ENCODE data around the gene SMC6. TPM values are rescaled to one million over a fixed set of nuclear protein-coding genes. Genes with fewer than 3 reads are reported as not detected.
A peak's percentile ranks its signal among the peaks of the same experiment; 100 is the strongest.

The SMC6 gene
- polyA plus RNA-seq, 1 of the 3 experiments (the other 2 are of a cell fraction) = 6.5 TPM

- H3K27ac ChIP-seq (ENCODE audit: low read depth in 2 of 2, low read length in 1 of 2) = no peak overlapping the region
- H3K9me2 ChIP-seq = no peaks in the 10 kb centered on the region
- no peak overlapping the region for H3K4me3 ChIP-seq (ENCODE audit: low read depth in 2 of 2, low read length in 1 of 2)
- no peaks in the 10 kb centered on the region for H3K27me3 ChIP-seq (ENCODE audit: insufficient read depth)
- POLR2A ChIA-PET = no interaction called here
- H4K20me1 ChIP-seq (ENCODE audit: insufficient read depth) = no peaks in the 10 kb centered on the region
- H3K79me2 ChIP-seq (ENCODE audit: insufficient read depth) = no peaks in the 10 kb centered on the region
- H3K4me2 ChIP-seq = no peak overlapping the region
- H3K36me3 ChIP-seq (replicated peaks in 1 of 2; ENCODE audit: control insufficient read depth in 1 of 2, insufficient read depth in 2 of 2, low read length in 1 of 2) = no peaks in the 10 kb centered on the region
- no peaks in the 10 kb centered on the region for H3K9me3 ChIP-seq
- TF ChIP-seq CHD2 (IDR thresholded peaks at IDR 0.05; ENCODE audit: low read length, partially characterized antibody) (no peak), FOXM1 (IDR thresholded peaks at IDR 0.05; ENCODE audit: low read depth) (no peak), CTCF (IDR thresholded peaks at IDR 0.05) (no peak), GABPA (IDR thresholded peaks at IDR 0.05; ENCODE audit: low read depth) (no peak), YY1 (IDR thresholded peaks at IDR 0.05; ENCODE audit: low read depth) (no peak), RXRA (IDR thresholded peaks at IDR 0.05; ENCODE audit: borderline replicate concordance, low read depth) (no peak), MAX (IDR thresholded peaks at IDR 0.05; ENCODE audit: low read depth) (no peak), EP300 (IDR thresholded peaks at IDR 0.05; ENCODE audit: borderline replicate concordance in 1 of 2, low read depth in 1 of 2, low read length in 1 of 2) (no peak), SMC3 (IDR thresholded peaks at IDR 0.05; ENCODE audit: low read depth, low read length) (no peak), REST (IDR thresholded peaks at IDR 0.05; ENCODE audit: low read depth, low read length) (no peak), MXI1 (IDR thresholded peaks at IDR 0.05; ENCODE audit: low read depth, low read length) (no peak), FOXJ3 (CRISPR knock-in tag; IDR thresholded peaks at IDR 0.05) (no peak), MEF2A (IDR thresholded peaks at IDR 0.05; ENCODE audit: borderline replicate concordance, low read depth) (no peak)
- DNase-seq = no peak
- WGBS (ENCODE audit: low lambda C conversion rate) = 49% methylated on average over 2 of the region's 2 CpGs
- H3F3A ChIP-seq (replicated peaks; ENCODE audit: insufficient read depth) = no peaks in the 10 kb centered on the region
- CTCF ChIA-PET = interaction anchor here (0.7 to 4.6 kb wide), 3 partner anchors 11 to 911 kb away, joined by 3 to 34 read pairs (median 4); no protein-coding TSS in a partner anchor
- H2AFZ ChIP-seq (ENCODE audit: low read depth) = 0 out of 2 replicates have a peak overlapping the region, but pooled peaks have one; percentile 26
- no peak overlapping the region for H3K9ac ChIP-seq
- peaks cover 3 to 5% of the 10 kb centered on the region in 2 experiments; a peak in 2 of 4 replicates for H3K4me1 ChIP-seq (ENCODE audit: control insufficient read depth in 1 of 2, insufficient read depth in 2 of 2, low read depth in 1 of 2, low read length in 1 of 2)
Measured at GRCh38 chr2:17627434-17627833, 126.2 kb downstream of the SMC6 start.
